Measurements from ENCODE around the gene ANGPT4. TPM values are rescaled to one million over a fixed set of nuclear protein-coding genes. Genes with fewer than 3 reads are reported as not detected.
"Not testable (repeated sequence)": the region's sequence is repeated elsewhere in the genome, so short reads cannot be mapped to it uniquely, and the experiment has no call there.

Gene ANGPT4
- total RNA-seq, 1 experiment from 2014 or later, result 0.20 TPM

DNA sequence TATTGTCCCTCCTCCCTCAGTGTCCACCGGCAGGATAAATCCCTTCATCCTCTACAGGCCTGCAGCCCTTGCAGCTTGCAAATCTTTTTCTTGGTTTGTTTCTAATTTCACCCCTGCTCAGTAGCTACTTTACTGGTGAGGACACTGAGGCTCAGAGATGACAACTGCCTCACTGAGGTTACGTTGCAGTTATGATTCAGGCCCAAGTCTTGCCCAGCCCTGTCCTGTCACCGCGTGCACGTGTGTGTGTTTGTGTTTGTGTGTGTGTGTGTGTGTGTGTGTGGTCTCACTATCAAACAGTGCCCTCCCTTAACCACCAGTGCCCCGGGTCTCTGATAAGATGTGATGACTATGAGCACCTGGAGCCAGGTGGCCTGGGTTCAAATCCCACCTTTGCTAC lies 61.5 kb downstream of the ANGPT4 start:
- H3K4me1 Mint-ChIP-seq, result no peaks in the 10 kb centered on the region
- no peak overlapping the region for H3K27ac Mint-ChIP-seq
- ChIA-PET CTCF (interaction anchor here (0.7 to 1.2 kb wide), 3 partner anchors 18 to 36 kb away, joined by 3 to 5 read pairs (median 3); no protein-coding TSS in a partner anchor), POLR2A (no interaction called here)
- no peaks in the 10 kb centered on the region for H3K27me3 Mint-ChIP-seq (ENCODE audit: low read depth)
- TF ChIP-seq JUN (CRISPR knock-in tag; IDR thresholded peaks at IDR 0.05) (no peak), ZNF512 (CRISPR knock-in tag; IDR thresholded peaks at IDR 0.05; ENCODE audit: borderline replicate concordance) (no peak), RORB (CRISPR knock-in tag; IDR thresholded peaks at IDR 0.05) (no peak), MYBL2 (CRISPR knock-in tag; IDR thresholded peaks at IDR 0.05) (no peak), SP1 (CRISPR knock-in tag; conservative IDR thresholded peaks at IDR 0.05) (no peak), CBFB (CRISPR knock-in tag; IDR thresholded peaks at IDR 0.05; ENCODE audit: low read depth) (no peak), HMGA2 (CRISPR knock-in tag; IDR thresholded peaks at IDR 0.05) (no peak), USF2 (CRISPR knock-in tag; IDR thresholded peaks at IDR 0.05) (no peak)
- ATAC-seq, result no peak
- H3K4me3 Mint-ChIP-seq, result no peak overlapping the region
- no peaks in the 10 kb centered on the region for H3K36me3 Mint-ChIP-seq
- no peaks in the 10 kb centered on the region for H3K9me3 Mint-ChIP-seq
- no peak for DNase-seq (ENCODE audit: low spot score)

- Mint-ChIP-seq H3K36me3 (no peaks in the 10 kb centered on the region), H3K27me3 (ENCODE audit: low read depth) (no peaks in the 10 kb centered on the region), H3K9me3 (no peaks in the 10 kb centered on the region), H3K4me3 (no peak overlapping the region), H3K27ac (no peak overlapping the region), H3K4me1 (no peaks in the 10 kb centered on the region)
- ChIA-PET CTCF (interaction anchor here (1.2 kb wide), 1 partner anchor 20 kb away, joined by 5 read pairs; no protein-coding TSS in a partner anchor), POLR2A (interaction anchor here (0.5 kb wide), 1 partner anchor 25 kb away, joined by 3 read pairs; no protein-coding TSS in a partner anchor)
- ATAC-seq (no peak), DNase-seq (ENCODE audit: low spot score) (no peak)
- TF ChIP-seq ETV6 (CRISPR knock-in tag; IDR thresholded peaks at IDR 0.05) (no peak), ZNF138 (CRISPR knock-in tag; conservative IDR thresholded peaks at IDR 0.05) (no peak), ZBTB21 (CRISPR knock-in tag; IDR thresholded peaks at IDR 0.05; ENCODE audit: borderline replicate concordance) (no peak), PRRX2 (CRISPR knock-in tag; IDR thresholded peaks at IDR 0.05) (no peak), SMAD4 (CRISPR knock-in tag; IDR thresholded peaks at IDR 0.05) (no peak), ELF4 (CRISPR knock-in tag; IDR thresholded peaks at IDR 0.05; ENCODE audit: low read depth) (no peak), RORB (CRISPR knock-in tag; IDR thresholded peaks at IDR 0.05) (no peak), TEAD4 (CRISPR knock-in tag; IDR thresholded peaks at IDR 0.05) (no peak), ESRRA (CRISPR knock-in tag; IDR thresholded peaks at IDR 0.05; ENCODE audit: borderline replicate concordance) (no peak), SOX15 (CRISPR knock-in tag; IDR thresholded peaks at IDR 0.05) (no peak), JUN (CRISPR knock-in tag; IDR thresholded peaks at IDR 0.05) (no peak), E2F1 (CRISPR knock-in tag; IDR thresholded peaks at IDR 0.05) (no peak), PREB (CRISPR knock-in tag; IDR thresholded peaks at IDR 0.05; ENCODE audit: borderline replicate concordance) (no peak), MXD4 (CRISPR knock-in tag; IDR thresholded peaks at IDR 0.05; ENCODE audit: borderline replicate concordance) (no peak), IRF1 (CRISPR knock-in tag; IDR thresholded peaks at IDR 0.05) (no peak), TEAD1 (CRISPR knock-in tag; IDR thresholded peaks at IDR 0.05) (no peak), IRF2 (CRISPR knock-in tag; IDR thresholded peaks at IDR 0.05; ENCODE audit: borderline replicate concordance, low read depth) (no peak)
- TF ChIP-seq, protein P1, sequence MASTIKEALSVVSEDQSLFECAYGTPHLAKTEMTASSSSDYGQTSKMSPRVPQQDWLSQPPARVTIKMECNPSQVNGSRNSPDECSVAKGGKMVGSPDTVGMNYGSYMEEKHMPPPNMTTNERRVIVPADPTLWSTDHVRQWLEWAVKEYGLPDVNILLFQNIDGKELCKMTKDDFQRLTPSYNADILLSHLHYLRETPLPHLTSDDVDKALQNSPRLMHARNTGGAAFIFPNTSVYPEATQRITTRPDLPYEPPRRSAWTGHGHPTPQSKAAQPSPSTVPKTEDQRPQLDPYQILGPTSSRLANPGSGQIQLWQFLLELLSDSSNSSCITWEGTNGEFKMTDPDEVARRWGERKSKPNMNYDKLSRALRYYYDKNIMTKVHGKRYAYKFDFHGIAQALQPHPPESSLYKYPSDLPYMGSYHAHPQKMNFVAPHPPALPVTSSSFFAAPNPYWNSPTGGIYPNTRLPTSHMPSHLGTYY (CRISPR knock-in tag; IDR thresholded peaks at IDR 0.05), result no peak
These were observed 62.6 kb downstream of the ANGPT4 start for GRCh38 chr20:853406-853996.

GRCh38 chr20:848731-849130 lies 67.4 kb downstream of the ANGPT4 start:
- H3K27ac Mint-ChIP-seq; H3K4me3 Mint-ChIP-seq; POLR2A ChIA-PET; DNase-seq (ENCODE audit: low spot score); H3K27me3 Mint-ChIP-seq (ENCODE audit: low read depth); H3K36me3 Mint-ChIP-seq; H3K9me3 Mint-ChIP-seq; ATAC-seq: not testable (repeated sequence)
- H3K4me1 Mint-ChIP-seq, result peaks cover 26% of the 10 kb centered on the region
- CTCF ChIA-PET, result interaction anchor here (0.7 to 0.9 kb wide), 2 partner anchors 12 to 15 kb away, joined by 3 read pairs; no protein-coding TSS in a partner anchor

Data from WTC11 (cell line).